AG04450 (cell line): ENCODE measurements around the gene DNASE1L2. TPM values are rescaled to one million over a fixed set of nuclear protein-coding genes. Genes with fewer than 3 reads are reported as not detected.

Experiments
- CTCF ChIA-PET: fragments of 300-600, 350-600 bp; formaldehyde crosslinking; extraction: SDS; loops from one replicate; lab custom pipeline; 2022; ENCODE audit warnings: antibody characterized with exemption, inconsistent platforms; lab: Charles Lee
- POLR2A ChIA-PET: fragments of 350-600 bp; formaldehyde crosslinking; extraction: SDS; loops from one replicate; lab custom pipeline; 2021; ENCODE audit warnings: antibody characterized with exemption, inconsistent platforms; lab: Yijun Ruan, JAX
- DNase-seq: peaks from one replicate; pipeline ENCODE4 v3.0.0-alpha.2; 2011; ENCODE audit warnings: low read depth, low spot score
- H3K27ac ChIP-seq: one replicate; pipeline ENCODE4 v1.5.1; 2012; ENCODE audit warnings: low read depth, low read length, control low read depth
- H3K27me3 ChIP-seq: one replicate; pipeline ENCODE4 v1.6.0; 2012; ENCODE audit warnings: low read length; ENCODE audit not compliant: control insufficient read depth, insufficient read depth
- H3K4me3 ChIP-seq: 2 replicates; pipeline ENCODE4 v1.5.1; 2011; ENCODE audit warnings: mild to moderate bottlenecking, low read depth, low read length, control low read depth
- H3K9me3 ChIP-seq: 2 replicates; pipeline ENCODE4 v1.5.1; 2012; ENCODE audit warnings: low read length; ENCODE audit not compliant: control insufficient read depth, insufficient read depth
- polyA plus RNA-seq: library from polyadenylated mRNA; depleted of rRNA; stranded (reverse); fragments of >200 nt; gene quantifications from 2 replicates; pipeline ENCODE4 v1.2.3, GENCODE V29; 2011; rRNA removed
- small RNA-seq: library from RNA; depleted of rRNA; stranded (forward); fragments of <200 nt; gene quantifications from one replicate; pipeline ENCODE3, GENCODE V24; 2012; ENCODE audit warnings: low read depth; ENCODE audit not compliant: insufficient read length
- TF ChIP-seq, protein P1 (sequence below): IDR thresholded peaks from 2 replicates; pipeline ENCODE4 v1.5.1; 2011; ENCODE audit warnings: low read depth, low read length, control low read depth, inconsistent platforms

The DNASE1L2 gene
- polyA plus RNA-seq, 1 experiment, result 0.14 TPM

DNA sequence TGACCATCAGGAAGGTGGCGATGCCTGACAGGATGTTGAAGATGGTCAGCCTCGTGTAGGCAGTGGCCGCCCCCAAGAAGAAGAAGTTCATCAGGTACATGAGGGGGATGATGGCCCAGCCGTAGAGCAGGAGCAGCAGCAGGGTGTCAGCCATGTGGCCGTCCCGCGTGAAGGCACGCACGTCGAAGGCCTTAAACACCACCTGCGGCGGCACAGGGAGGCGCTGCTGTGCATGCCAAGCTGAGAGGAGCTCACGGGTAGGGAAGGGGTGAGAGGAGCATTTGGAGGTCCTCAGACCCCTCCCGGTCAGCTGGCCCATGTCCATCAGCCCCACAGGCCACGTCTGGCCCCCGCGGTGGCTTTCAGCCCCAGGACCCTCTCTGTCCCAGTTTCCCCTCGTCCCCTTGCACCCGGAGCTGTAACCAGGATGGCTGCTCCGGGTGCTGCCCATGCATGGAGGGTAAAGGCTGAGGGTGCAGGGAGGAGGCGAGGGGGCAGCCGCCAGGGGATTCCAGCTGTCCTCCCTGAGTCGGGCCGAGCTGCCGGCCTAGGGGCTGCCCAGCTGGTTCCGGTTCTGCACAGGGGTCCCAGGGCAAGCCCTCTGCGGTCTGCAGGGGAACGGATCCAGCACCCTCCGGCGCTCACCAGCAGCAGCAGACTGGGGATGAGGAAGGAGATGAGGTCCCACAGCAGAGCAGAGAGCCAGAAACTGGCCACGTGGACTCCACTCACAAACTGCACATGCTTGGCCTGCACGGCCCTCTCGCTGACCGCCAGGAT lies 48.7 kb downstream of the DNASE1L2 start:
- TF ChIP-seq, protein P1, sequence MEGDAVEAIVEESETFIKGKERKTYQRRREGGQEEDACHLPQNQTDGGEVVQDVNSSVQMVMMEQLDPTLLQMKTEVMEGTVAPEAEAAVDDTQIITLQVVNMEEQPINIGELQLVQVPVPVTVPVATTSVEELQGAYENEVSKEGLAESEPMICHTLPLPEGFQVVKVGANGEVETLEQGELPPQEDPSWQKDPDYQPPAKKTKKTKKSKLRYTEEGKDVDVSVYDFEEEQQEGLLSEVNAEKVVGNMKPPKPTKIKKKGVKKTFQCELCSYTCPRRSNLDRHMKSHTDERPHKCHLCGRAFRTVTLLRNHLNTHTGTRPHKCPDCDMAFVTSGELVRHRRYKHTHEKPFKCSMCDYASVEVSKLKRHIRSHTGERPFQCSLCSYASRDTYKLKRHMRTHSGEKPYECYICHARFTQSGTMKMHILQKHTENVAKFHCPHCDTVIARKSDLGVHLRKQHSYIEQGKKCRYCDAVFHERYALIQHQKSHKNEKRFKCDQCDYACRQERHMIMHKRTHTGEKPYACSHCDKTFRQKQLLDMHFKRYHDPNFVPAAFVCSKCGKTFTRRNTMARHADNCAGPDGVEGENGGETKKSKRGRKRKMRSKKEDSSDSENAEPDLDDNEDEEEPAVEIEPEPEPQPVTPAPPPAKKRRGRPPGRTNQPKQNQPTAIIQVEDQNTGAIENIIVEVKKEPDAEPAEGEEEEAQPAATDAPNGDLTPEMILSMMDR, result no peak
- Histone ChIP-seq H3K27ac (no peak overlapping the region), H3K27me3 (peaks cover 31% of the 10 kb centered on the region), H3K4me3 (no peak overlapping the region), H3K9me3 (no peaks in the 10 kb centered on the region; the same call in 1 of the 2 replicates)
- no peak for DNase-seq
- CTCF ChIA-PET, result no interaction called here
- POLR2A ChIA-PET, result no interaction called here

DNA sequence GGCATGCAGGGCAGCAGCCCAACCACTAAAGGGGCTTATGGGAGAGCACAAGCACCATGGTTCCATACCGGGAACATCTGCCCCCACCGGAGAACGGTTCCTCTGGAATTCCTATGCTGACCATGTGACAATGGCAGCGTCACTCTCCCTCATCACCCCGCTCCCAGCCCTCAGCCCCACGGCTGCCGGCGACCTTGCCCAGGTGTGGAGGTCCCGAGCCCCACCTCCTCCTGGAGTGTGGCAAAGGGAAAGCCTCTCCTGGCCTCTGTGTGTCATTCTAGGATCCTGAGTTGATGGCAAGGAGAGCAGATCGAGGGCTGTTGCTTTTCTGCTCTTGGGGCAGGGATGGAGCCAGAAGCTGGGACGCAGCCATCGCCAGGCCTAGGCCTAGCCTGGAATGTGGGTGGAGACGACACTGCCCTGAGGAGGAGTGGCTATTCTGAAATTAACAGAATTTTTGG lies 49.5 kb downstream of the DNASE1L2 start:
- H3K27me3 ChIP-seq, result peaks cover 28% of the 10 kb centered on the region
- POLR2A ChIA-PET, result no interaction called here
- DNase-seq, result no peak
- no peak overlapping the region for H3K27ac ChIP-seq
- no peak overlapping the region for H3K4me3 ChIP-seq
- CTCF ChIA-PET, result no interaction called here
- no peaks in the 10 kb centered on the region; the same call in 1 of the 2 replicates for H3K9me3 ChIP-seq
- TF ChIP-seq, protein P1, result no peak

DNA sequence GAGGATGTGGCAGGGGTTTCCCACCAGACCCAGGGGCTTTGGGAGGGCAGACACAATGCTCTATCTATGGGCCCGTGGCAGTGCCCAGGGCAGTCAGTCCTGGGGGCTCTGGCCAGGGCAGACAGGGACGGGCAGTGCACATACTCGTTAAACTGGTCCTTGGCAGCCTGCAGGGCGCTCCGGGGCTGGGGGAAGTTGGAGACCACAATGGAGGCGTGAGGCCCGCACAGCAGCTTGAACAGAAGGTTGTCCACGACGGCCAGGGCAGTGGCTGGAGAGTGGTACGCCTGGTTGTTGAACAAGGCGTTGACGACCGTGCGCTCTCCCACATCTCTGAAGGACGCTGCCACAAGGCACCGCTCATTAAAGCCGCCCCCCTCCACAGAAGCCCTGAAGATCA lies 50.3 kb downstream of the DNASE1L2 start:
- Histone ChIP-seq H3K27me3 (peaks cover 21% of the 10 kb centered on the region), H3K9me3 (no peaks in the 10 kb centered on the region; the same call in 1 of the 2 replicates), H3K27ac (no peak overlapping the region), H3K4me3 (no peak overlapping the region)
- DNase-seq, result no peak
- ChIA-PET POLR2A (no interaction called here), CTCF (no interaction called here)
- TF ChIP-seq, protein P1, result no peak

DNA sequence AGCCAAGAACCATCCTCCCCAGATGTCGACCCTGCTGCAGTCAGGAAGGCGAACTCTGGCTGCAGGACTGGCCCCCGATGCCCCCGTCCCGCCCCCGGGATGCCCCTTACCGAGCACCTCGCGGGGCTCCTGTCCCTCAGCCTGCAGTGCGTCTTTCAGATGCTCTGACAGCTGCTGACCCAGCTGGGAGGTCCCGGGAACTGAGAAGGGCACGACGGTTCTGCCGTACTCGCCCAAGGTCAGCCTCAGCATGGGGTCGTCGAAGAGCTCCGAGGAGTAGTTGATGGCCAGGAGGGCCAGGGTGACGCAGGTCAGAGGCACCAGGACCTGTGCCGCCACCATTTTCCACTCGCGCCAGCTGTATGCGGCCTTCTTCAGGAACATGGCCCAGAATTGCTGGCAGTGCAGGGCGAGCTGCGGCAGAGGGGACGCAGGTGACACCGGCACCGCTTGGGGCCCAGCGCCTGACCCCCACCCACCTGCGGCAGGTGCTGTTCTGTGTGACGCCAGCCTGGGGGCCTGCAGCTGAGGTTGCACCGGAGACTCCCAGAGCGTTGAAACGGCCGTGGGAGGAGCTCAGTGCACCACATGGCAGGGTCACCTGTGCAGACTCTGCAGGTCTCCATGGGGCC lies 51.8 kb downstream of the DNASE1L2 start:
- DNase-seq, result no peak
- H3K27ac ChIP-seq, result no peak overlapping the region
- H3K4me3 ChIP-seq, result no peak overlapping the region
- CTCF ChIA-PET, result no interaction called here
- H3K27me3 ChIP-seq, result peaks cover 18% of the 10 kb centered on the region
- POLR2A ChIA-PET, result no interaction called here
- TF ChIP-seq, protein P1, result no peak
- no peaks in the 10 kb centered on the region; the same call in 1 of the 2 replicates for H3K9me3 ChIP-seq

Small RNAs within 50 kb of the gene (small RNA-seq; reads per million reads assigned to genes)
- gene MIR3677 (1.3 reads per million), gene MIR4717 (not detected)

Other genes starting within 250 kb of the DNASE1L2 start
- 1.8 and 2.3 TPM in 2 replicates for gene SYNGR3, start 246.5 kb upstream of the DNASE1L2 start, polyA plus RNA-seq
- gene ZNF598, start 226.6 kb upstream of the DNASE1L2 start, polyA plus RNA-seq, result 8.2 and 10.7 TPM in 2 replicates
- gene NPW, start 216.7 kb upstream of the DNASE1L2 start, polyA plus RNA-seq, result 0.66 and 0.94 TPM in 2 replicates
- gene NHERF2, start 209.5 kb upstream of the DNASE1L2 start, polyA plus RNA-seq, result 16.7 and 23.5 TPM in 2 replicates
- gene NTHL1, start 188.6 kb upstream of the DNASE1L2 start, polyA plus RNA-seq, result 10.7 and 14.5 TPM in 2 replicates
- 35.9 and 42.2 TPM in 2 replicates for gene TSC2, start 188.5 kb upstream of the DNASE1L2 start, polyA plus RNA-seq
- 16.1 and 21.7 TPM in 2 replicates for gene PKD1, start 100.5 kb upstream of the DNASE1L2 start, polyA plus RNA-seq
- gene RAB26, start 87.8 kb upstream of the DNASE1L2 start, polyA plus RNA-seq, result 3.6 and 5.2 TPM in 2 replicates
- 35.2 and 49.3 TPM in 2 replicates for gene TRAF7, start 80.7 kb upstream of the DNASE1L2 start, polyA plus RNA-seq
- 0.01 and 0.02 TPM in 2 replicates for gene CASKIN1, start 39.8 kb upstream of the DNASE1L2 start, polyA plus RNA-seq
- 41.1 and 55.1 TPM in 2 replicates for gene MLST8, start 31.0 kb upstream of the DNASE1L2 start, polyA plus RNA-seq
- 0.26 and 0.37 TPM in 2 replicates for gene BRICD5, start 25.6 kb upstream of the DNASE1L2 start, polyA plus RNA-seq
- gene PGP, start 21.6 kb upstream of the DNASE1L2 start, polyA plus RNA-seq, result 3.6 and 4.8 TPM in 2 replicates
- 8.5 and 11.2 TPM in 2 replicates for gene E4F1, start 12.9 kb upstream of the DNASE1L2 start, polyA plus RNA-seq
- 24.9 and 32.4 TPM in 2 replicates for gene ECI1, start 15.1 kb downstream of the DNASE1L2 start, polyA plus RNA-seq
- 95.3 and 99.9 TPM in 2 replicates for gene RNPS1, start 31.7 kb downstream of the DNASE1L2 start, polyA plus RNA-seq
- gene ABCA3, start 104.3 kb downstream of the DNASE1L2 start, polyA plus RNA-seq, result 0.06 and 0.30 TPM in 2 replicates
- gene CCNF, start 193.0 kb downstream of the DNASE1L2 start, polyA plus RNA-seq, result 2.3 and 2.5 TPM in 2 replicates
- 1.8 TPM in 2 replicates for gene TEDC2, start 223.7 kb downstream of the DNASE1L2 start, polyA plus RNA-seq
- 0.31 and 0.38 TPM in 2 replicates for gene NTN3, start 234.9 kb downstream of the DNASE1L2 start, polyA plus RNA-seq
- 6.0 and 6.4 TPM in 2 replicates for gene TBC1D24, start 238.7 kb downstream of the DNASE1L2 start, polyA plus RNA-seq